Progenitor cell of endocrine pancreas (in vitro differentiated cells): ENCODE data around the gene ZNRF3. TPM values are rescaled to one million over a fixed set of nuclear protein-coding genes. Genes with fewer than 3 reads are reported as not detected.

Source experiments
- DNase-seq: peaks from one replicate; pipeline ENCODE4 v3.0.0; 2021; ENCODE audit warnings: low spot score; ENCODE audit not compliant: unreplicated experiment
- H3K27ac Mint-ChIP-seq: 2 replicates; pipeline ENCODE4 v1.8.0; 2021; ENCODE audit warnings: mild to moderate bottlenecking, moderate library complexity, mixed read lengths
- H3K27me3 Mint-ChIP-seq: 2 replicates; pipeline ENCODE4 v1.8.0; 2021; ENCODE audit warnings: mixed read lengths
- H3K36me3 Mint-ChIP-seq: 2 replicates; pipeline ENCODE4 v1.8.0; 2022; ENCODE audit warnings: mixed read lengths; ENCODE audit not compliant: insufficient read depth
- H3K4me1 Mint-ChIP-seq: 2 replicates; pipeline ENCODE4 v1.8.0; 2021; ENCODE audit warnings: low read depth, mixed read lengths
- H3K4me3 Mint-ChIP-seq: 2 replicates; pipeline ENCODE4 v1.8.0; 2021; ENCODE audit warnings: low read depth, mild to moderate bottlenecking, moderate library complexity, mixed read lengths
- H3K9me3 Mint-ChIP-seq: 2 replicates; pipeline ENCODE4 v1.8.0; 2021; ENCODE audit warnings: low read depth, mixed read lengths
- total RNA-seq: library from RNA; stranded (reverse); gene quantifications from 2 replicates; pipeline ENCODE4 v1.2.1, GENCODE V29; 2021
- TF ChIP-seq, protein P1 (sequence below): fragments of 200-600 bp; sonication (generic); IDR thresholded peaks from one replicate; pipeline ENCODE4 v1.5.0; 2021; ENCODE audit warnings: antibody characterized with exemption, mild to moderate bottlenecking; ENCODE audit not compliant: unreplicated experiment

ZNRF3 gene
- total RNA-seq, 1 donor from 2014 or later: 7.5 TPM

- TF ChIP-seq, protein P1, sequence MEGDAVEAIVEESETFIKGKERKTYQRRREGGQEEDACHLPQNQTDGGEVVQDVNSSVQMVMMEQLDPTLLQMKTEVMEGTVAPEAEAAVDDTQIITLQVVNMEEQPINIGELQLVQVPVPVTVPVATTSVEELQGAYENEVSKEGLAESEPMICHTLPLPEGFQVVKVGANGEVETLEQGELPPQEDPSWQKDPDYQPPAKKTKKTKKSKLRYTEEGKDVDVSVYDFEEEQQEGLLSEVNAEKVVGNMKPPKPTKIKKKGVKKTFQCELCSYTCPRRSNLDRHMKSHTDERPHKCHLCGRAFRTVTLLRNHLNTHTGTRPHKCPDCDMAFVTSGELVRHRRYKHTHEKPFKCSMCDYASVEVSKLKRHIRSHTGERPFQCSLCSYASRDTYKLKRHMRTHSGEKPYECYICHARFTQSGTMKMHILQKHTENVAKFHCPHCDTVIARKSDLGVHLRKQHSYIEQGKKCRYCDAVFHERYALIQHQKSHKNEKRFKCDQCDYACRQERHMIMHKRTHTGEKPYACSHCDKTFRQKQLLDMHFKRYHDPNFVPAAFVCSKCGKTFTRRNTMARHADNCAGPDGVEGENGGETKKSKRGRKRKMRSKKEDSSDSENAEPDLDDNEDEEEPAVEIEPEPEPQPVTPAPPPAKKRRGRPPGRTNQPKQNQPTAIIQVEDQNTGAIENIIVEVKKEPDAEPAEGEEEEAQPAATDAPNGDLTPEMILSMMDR: no peak
- Mint-ChIP-seq H3K4me3 (no peak overlapping the region), H3K9me3 (no peaks in the 10 kb centered on the region), H3K36me3 (no peaks in the 10 kb centered on the region), H3K27ac (no peak overlapping the region), H3K4me1 (peaks cover 14% of the 10 kb centered on the region), H3K27me3 (no peaks in the 10 kb centered on the region)
- no peak for DNase-seq
These were observed 70.9 kb downstream of the ZNRF3 start for GRCh38 chr22:28953976-28954880.

GRCh38 chr22:28955817-28956216, 72.4 kb downstream of the ZNRF3 start:
- Mint-ChIP-seq H3K36me3 (no peaks in the 10 kb centered on the region), H3K27ac (no peak overlapping the region), H3K4me3 (no peak overlapping the region), H3K9me3 (no peaks in the 10 kb centered on the region), H3K27me3 (no peaks in the 10 kb centered on the region), H3K4me1 (peaks cover 14% of the 10 kb centered on the region)
- DNase-seq: no peak
- TF ChIP-seq, protein P1: no peak

GRCh38 chr22:28956506-28956905, 73.1 kb downstream of the ZNRF3 start:
- no peak overlapping the region for H3K27ac Mint-ChIP-seq
- peaks cover 14% of the 10 kb centered on the region for H3K4me1 Mint-ChIP-seq
- TF ChIP-seq, protein P1: no peak
- no peak for DNase-seq
- no peaks in the 10 kb centered on the region for H3K27me3 Mint-ChIP-seq
- H3K36me3 Mint-ChIP-seq: no peaks in the 10 kb centered on the region
- H3K9me3 Mint-ChIP-seq: no peaks in the 10 kb centered on the region
- H3K4me3 Mint-ChIP-seq: no peak overlapping the region

GRCh38 chr22:28958611-28959010, 75.2 kb downstream of the ZNRF3 start:
- Mint-ChIP-seq H3K4me3 (no peak overlapping the region), H3K36me3 (no peaks in the 10 kb centered on the region), H3K27ac (no peak overlapping the region), H3K27me3 (no peaks in the 10 kb centered on the region), H3K9me3 (no peaks in the 10 kb centered on the region), H3K4me1 (no peaks in the 10 kb centered on the region)
- DNase-seq: no peak
- TF ChIP-seq, protein P1: no peak

DNA sequence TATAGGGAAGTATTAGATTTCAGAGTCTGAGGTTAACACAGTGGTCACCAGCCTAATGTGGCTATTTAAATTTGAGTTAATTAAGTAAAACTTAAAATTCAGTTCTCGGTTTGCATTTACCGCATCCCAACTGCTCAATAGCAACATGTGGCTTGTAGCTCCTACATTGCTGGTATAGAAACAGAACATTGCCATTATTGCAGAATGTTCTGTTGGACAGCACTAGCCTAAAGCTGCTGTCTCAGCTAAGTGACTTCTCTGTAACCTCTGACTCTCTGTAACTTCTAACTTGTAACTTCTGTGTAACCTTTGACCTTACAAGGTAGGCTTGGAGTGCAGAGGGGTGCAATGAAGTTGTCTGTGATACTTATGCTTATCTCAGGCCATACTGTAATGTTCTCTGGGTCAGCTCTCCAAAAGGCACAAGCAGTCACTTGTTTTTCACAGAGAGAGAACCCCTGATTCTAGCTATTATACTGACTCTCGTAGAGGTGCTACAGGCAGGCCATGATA, 78.7 kb downstream of the ZNRF3 start:
- no peaks in the 10 kb centered on the region for H3K9me3 Mint-ChIP-seq
- H3K36me3 Mint-ChIP-seq: no peaks in the 10 kb centered on the region
- H3K27ac Mint-ChIP-seq: no peak overlapping the region
- TF ChIP-seq, protein P1: no peak
- H3K4me3 Mint-ChIP-seq: no peak overlapping the region
- no peaks in the 10 kb centered on the region for H3K27me3 Mint-ChIP-seq
- no peak for DNase-seq
- no peaks in the 10 kb centered on the region for H3K4me1 Mint-ChIP-seq
